Fibroblast of lung (primary cell): ENCODE data around the gene EIF2S3.

ENCODE experiments used
- EZH2 ChIP-seq: IDR thresholded peaks from 2 replicates; pipeline ENCODE4 v1.5.1; 2012; ENCODE audit warnings: low read length, control low read depth, mild to moderate bottlenecking; ENCODE audit errors: missing control alignments
- TF ChIP-seq, protein P1 (sequence below), 2 donors: IDR thresholded peaks in 1 of 2; conservative IDR thresholded peaks in 1 of 2; 1 replicate in 1 of 2; 2 replicates in 1 of 2; pipeline ENCODE4 v1.5.1; 2011 to 2012; ENCODE audit warnings: low read length in 2 of 2, control low read depth in 1 of 2, inconsistent platforms in 1 of 2, low read depth in 1 of 2, mild to moderate bottlenecking in 1 of 2

DNA sequence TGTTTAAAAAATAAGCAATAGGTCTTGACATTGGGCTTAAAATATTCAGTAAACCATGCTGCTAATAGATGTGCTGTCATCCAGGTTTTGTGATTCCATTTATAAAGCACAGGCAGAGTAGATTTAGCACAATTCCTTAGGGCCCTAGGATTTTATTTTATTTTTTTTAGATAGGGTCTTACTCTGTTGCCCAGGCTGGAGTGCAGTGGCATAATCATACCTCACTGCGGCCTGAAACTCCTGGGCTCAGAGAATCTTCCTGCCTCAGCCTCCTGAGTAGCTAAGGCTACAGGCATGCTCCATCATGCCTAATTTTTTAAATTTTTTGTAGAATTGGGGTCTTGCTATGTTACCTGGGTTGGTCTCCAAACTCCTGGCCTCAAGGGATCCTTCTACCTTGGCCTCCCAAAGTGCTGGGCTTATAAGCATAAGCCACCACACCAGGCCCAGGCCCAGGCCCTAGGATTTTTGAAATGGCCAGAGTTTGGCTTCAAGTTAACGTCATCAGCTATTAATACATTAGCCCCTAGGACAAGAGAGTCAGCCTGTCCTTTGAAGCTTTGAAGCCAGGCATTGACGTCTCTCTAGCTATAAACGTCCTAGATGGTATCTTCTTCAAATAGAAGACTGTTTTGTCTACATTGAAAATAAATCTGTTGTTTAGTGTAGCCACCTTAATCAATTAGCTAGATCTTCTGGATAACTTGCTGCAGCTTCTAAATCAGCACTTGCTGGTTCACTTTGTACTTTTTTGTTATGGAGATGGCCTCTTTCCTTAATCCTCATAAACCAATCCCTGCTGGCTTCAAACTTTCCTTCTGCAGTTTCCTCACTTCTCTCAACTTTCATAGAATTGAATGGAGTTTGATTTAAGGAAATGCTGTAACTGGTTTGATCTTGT is 35.8 kb downstream of the EIF2S3 start:
- TF ChIP-seq, protein P1, sequence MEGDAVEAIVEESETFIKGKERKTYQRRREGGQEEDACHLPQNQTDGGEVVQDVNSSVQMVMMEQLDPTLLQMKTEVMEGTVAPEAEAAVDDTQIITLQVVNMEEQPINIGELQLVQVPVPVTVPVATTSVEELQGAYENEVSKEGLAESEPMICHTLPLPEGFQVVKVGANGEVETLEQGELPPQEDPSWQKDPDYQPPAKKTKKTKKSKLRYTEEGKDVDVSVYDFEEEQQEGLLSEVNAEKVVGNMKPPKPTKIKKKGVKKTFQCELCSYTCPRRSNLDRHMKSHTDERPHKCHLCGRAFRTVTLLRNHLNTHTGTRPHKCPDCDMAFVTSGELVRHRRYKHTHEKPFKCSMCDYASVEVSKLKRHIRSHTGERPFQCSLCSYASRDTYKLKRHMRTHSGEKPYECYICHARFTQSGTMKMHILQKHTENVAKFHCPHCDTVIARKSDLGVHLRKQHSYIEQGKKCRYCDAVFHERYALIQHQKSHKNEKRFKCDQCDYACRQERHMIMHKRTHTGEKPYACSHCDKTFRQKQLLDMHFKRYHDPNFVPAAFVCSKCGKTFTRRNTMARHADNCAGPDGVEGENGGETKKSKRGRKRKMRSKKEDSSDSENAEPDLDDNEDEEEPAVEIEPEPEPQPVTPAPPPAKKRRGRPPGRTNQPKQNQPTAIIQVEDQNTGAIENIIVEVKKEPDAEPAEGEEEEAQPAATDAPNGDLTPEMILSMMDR (conservative IDR thresholded peaks at IDR 0.05 in 1 of 2, IDR thresholded peaks at IDR 0.05 in 1 of 2; ENCODE audit: low read depth in 1 of 2, low read length in 2 of 2) = no peak
- no peak for TF ChIP-seq EZH2
